HFF-Myc (cell line): Measurements from ENCODE around the gene CAGE1.

Source experiments
- DNase-seq: peaks from one replicate; pipeline ENCODE4 v3.0.0-alpha.2; 2011; ENCODE audit warnings: low read depth; ENCODE audit errors: extremely low read depth
- H3K4me3 ChIP-seq: replicated peaks from 2 replicates; pipeline ENCODE4 v1.5.1; 2011; ENCODE audit warnings: low read depth, mild to moderate bottlenecking, control low read depth, low read length
- TF ChIP-seq, protein P1 (sequence below): IDR thresholded peaks from 2 replicates; pipeline ENCODE4 v1.5.1; 2012; ENCODE audit warnings: mild to moderate bottlenecking, low read depth, low read length, control low read depth; ENCODE audit errors: missing control alignments

Gene CAGE1

DNA sequence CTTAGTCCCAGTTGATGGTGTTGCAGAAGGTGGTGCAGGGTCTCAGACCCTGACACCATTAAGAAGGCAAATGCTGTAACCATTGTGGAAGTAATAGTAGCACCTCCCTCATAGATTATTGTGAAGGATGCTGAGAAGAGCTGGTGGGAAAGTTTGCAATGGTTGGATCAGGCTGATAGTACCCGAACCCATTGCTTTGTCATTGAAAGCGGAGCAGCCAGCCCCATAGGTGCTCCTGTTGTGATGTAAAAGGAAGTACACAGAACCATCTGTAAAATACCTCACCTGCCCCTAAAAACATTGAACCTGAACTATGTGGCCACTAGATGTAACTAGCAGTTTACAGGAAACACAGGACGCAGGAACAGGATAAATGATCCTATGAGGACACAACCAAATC is 31.5 kb upstream of the CAGE1 start:
- no peak for DNase-seq
- TF ChIP-seq, protein P1, sequence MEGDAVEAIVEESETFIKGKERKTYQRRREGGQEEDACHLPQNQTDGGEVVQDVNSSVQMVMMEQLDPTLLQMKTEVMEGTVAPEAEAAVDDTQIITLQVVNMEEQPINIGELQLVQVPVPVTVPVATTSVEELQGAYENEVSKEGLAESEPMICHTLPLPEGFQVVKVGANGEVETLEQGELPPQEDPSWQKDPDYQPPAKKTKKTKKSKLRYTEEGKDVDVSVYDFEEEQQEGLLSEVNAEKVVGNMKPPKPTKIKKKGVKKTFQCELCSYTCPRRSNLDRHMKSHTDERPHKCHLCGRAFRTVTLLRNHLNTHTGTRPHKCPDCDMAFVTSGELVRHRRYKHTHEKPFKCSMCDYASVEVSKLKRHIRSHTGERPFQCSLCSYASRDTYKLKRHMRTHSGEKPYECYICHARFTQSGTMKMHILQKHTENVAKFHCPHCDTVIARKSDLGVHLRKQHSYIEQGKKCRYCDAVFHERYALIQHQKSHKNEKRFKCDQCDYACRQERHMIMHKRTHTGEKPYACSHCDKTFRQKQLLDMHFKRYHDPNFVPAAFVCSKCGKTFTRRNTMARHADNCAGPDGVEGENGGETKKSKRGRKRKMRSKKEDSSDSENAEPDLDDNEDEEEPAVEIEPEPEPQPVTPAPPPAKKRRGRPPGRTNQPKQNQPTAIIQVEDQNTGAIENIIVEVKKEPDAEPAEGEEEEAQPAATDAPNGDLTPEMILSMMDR: no peak
- no peak overlapping the region for H3K4me3 ChIP-seq

DNA sequence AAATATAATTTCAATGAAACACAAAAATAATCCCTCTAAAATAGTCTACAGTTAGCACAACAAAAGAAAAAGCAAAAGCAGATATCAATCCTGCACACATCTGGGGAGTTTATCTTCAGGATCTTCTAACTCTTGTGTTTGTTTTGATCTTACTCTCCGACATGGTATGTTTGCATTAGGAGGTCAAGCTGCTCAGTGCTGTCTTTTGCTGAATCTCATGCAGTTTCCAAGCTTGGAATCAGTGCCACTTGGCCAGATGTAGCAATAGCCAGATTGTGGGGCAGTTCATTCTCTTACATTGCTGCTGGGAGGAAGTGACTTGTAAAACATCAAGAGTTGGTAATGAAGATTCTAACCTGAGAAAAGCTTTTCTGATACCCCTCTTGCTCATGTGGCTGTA is 29.5 kb upstream of the CAGE1 start:
- H3K4me3 ChIP-seq: no peak overlapping the region
- TF ChIP-seq, protein P1: no peak
- no peak for DNase-seq

DNA sequence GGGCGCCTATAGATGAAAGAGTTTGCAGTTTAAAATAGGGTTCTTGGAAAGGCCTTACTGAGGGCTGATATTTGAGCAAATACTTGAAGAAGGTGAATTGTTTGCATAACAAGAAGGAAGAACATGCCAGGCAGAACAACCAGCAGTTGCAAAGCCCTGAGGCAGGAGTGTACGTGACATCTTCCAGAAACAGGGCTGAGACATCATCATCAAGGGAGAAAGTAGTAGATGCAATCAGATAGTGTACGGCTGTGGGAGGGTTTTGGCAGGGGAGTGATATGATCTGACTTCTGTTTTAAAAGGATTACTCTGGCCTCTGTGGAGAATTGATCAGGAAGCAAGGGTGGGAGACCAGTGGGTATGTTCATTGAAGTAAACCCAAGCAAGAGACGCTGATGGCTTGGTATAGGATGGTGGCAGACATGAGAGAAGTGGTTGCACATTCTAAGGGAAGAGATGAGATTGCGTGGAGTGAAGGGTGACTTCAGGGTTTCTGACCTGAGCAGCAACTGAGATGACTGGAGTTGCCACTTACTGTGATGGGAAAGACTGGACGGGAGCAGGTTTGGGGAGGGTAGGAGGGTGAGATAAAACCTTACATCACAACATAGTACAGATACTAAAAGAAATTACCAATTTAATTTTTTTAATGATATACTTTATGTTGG is 28.8 kb upstream of the CAGE1 start:
- DNase-seq: no peak
- no peak overlapping the region for H3K4me3 ChIP-seq
- TF ChIP-seq, protein P1: no peak

DNA sequence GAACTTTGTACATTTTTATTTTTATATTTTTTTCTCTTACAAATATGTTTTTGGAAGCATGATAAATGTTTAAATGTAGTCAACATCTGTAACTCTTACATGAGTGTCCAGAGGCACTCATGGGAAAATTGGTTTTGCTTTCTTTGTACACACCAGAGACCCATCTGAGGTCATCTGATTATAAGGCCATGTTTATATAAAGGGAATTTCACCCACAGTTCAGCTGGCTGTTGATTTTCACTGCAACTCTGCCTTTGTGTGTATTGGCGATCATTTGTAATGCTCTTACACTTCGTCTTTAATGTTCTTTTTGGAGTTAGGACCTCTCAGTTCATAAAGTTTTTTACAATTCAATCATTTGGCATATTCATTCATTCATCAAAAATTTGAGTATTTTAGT is 28.1 kb upstream of the CAGE1 start:
- H3K4me3 ChIP-seq: no peak overlapping the region
- TF ChIP-seq, protein P1: no peak
- no peak for DNase-seq

DNA sequence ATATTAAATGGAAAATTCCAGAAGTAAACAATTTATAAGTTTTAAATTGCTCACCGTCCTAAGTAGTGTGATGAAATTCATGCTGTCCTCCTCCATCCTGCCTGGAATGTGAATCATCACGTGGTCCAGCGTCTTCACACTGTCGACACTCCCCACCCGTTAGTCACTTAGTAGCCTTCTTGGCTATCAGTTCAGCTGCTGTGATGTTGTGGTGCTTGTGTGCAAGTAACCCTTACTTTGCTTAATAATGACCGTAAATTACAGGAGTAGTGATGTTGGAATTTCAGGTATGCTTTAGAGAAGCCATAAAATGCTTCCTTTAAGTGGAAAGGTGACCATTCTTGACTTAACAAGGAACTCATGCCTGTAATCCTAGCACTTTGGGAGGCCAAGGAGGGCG is 25.3 kb upstream of the CAGE1 start:
- H3K4me3 ChIP-seq: no peak overlapping the region
- TF ChIP-seq, protein P1: no peak
- no peak for DNase-seq

DNA sequence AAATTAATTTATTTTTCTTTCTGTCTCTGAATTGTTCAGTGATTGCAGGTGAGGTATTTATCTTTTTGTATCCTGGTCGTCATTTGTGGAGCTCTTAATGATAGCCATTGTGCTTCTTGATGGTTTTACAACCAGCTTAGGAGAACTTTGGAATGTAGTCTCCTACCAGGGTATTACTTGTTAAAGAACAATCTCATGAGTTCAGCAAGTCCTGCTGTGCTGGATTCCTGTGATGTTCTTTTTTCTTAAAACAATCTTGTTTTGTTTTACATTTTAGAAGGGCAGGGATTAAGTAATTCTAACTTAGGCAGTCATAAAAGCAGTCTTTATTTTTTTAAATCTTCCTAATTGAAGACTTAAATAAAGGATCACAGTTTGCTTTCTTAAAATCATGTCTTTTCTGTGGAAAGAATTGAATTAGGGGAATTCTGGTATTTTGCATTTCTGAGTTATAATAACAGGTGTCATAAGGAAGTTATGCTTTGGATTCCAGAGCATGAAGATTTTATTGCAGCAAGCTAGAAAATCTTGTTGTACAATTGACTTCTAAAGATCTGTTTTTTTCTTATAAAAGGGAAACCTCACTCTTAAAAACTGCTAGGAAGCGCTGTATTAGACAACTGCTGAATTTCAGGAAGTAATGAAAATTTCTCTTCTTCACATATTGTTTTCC is 23.7 kb upstream of the CAGE1 start:
- DNase-seq: no peak
- TF ChIP-seq, protein P1: no peak
- H3K4me3 ChIP-seq: no peak overlapping the region

DNA sequence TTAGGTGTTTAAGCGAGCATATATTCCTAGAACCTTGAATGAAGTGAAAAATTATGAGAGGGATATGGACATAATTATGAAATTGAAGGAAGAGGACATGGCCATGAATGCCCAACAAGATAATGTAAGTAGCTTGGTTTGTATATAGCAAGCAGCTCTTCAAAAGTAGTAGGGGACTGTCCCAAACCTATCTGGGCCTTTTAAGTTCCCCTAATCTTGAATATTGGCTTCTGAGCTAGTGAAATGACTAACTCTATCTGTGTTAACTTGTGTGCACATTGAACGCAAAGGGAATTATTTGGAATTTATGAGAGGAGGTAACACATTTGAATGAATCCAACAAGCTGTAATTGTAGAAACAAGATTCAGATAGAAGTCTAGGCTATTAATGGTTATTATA is 21.8 kb upstream of the CAGE1 start:
- DNase-seq: no peak
- no peak overlapping the region for H3K4me3 ChIP-seq
- TF ChIP-seq, protein P1: no peak
